ENCODE measurements around the gene GOLGA8B.
"Not testable (repeated sequence)": the region's sequence is repeated elsewhere in the genome, so short reads cannot be mapped to it uniquely, and the experiment has no call there.

The GOLGA8B gene

GRCh38 chr15:34583399-34584329 is at the start of gene GOLGA8B:
TSS of gene GOLGA8B (minus strand) at chr15:34583651. CDS start at chr15:34535912, 47,739 bp downstream.
- DNase-seq (ENCODE audit: low read depth in 2 of 2) = peak; percentile 63 to 72

- not testable (repeated sequence) for DNase-seq (ENCODE audit: low read depth in 2 of 2)
Observed at GRCh38 chr15:34633165-34633564, 49.7 kb upstream of the GOLGA8B start.

- DNase-seq (ENCODE audit: low read depth in 2 of 2) = no peak
Observed at GRCh38 chr15:34628577-34629152, 45.2 kb upstream of the GOLGA8B start.

GRCh38 chr15:34625007-34625406 is 41.6 kb upstream of the GOLGA8B start:
- DNase-seq (ENCODE audit: low read depth in 2 of 2) = no peak

GRCh38 chr15:34621675-34622074 is 38.2 kb upstream of the GOLGA8B start:
- no peak for DNase-seq (ENCODE audit: low read depth in 2 of 2)

- DNase-seq (ENCODE audit: low read depth in 2 of 2) = no peak
Observed at GRCh38 chr15:34620814-34621213, 37.4 kb upstream of the GOLGA8B start.

- no peak for DNase-seq (ENCODE audit: low read depth in 2 of 2)
Observed at GRCh38 chr15:34620142-34620541, 36.7 kb upstream of the GOLGA8B start.

GRCh38 chr15:34619151-34619550 is 35.7 kb upstream of the GOLGA8B start:
- no peak for DNase-seq (ENCODE audit: low read depth in 2 of 2)

- DNase-seq (ENCODE audit: low read depth in 2 of 2) = no peak
Observed at GRCh38 chr15:34618073-34618472, 34.6 kb upstream of the GOLGA8B start.

- DNase-seq (ENCODE audit: low read depth in 2 of 2) = no peak
Observed at GRCh38 chr15:34616613-34617012, 33.2 kb upstream of the GOLGA8B start.

- no peak for DNase-seq (ENCODE audit: low read depth in 2 of 2)
Observed at GRCh38 chr15:34613997-34614396, 30.5 kb upstream of the GOLGA8B start.

- DNase-seq (ENCODE audit: low read depth in 2 of 2) = no peak
Observed at GRCh38 chr15:34613301-34613700, 29.9 kb upstream of the GOLGA8B start.

- DNase-seq (ENCODE audit: low read depth in 2 of 2) = no peak
Observed at GRCh38 chr15:34610354-34610753, 26.9 kb upstream of the GOLGA8B start.

GRCh38 chr15:34609102-34610057 is 25.9 kb upstream of the GOLGA8B start:
- no peak for DNase-seq (ENCODE audit: low read depth in 2 of 2)

- no peak for DNase-seq (ENCODE audit: low read depth in 2 of 2)
Observed at GRCh38 chr15:34608517-34608916, 25.1 kb upstream of the GOLGA8B start.

GRCh38 chr15:34607832-34608231 is 24.4 kb upstream of the GOLGA8B start:
- no peak for DNase-seq (ENCODE audit: low read depth in 2 of 2)

GRCh38 chr15:34606545-34606944 is 23.1 kb upstream of the GOLGA8B start:
- DNase-seq (ENCODE audit: low read depth in 2 of 2) = no peak

GRCh38 chr15:34606131-34606530 is 22.7 kb upstream of the GOLGA8B start:
- DNase-seq (ENCODE audit: low read depth in 2 of 2) = no peak

GRCh38 chr15:34603095-34603494 is 19.6 kb upstream of the GOLGA8B start:
- no peak for DNase-seq (ENCODE audit: low read depth in 2 of 2)

- DNase-seq (ENCODE audit: low read depth in 2 of 2) = no peak
Observed at GRCh38 chr15:34600923-34601322, 17.5 kb upstream of the GOLGA8B start.

GRCh38 chr15:34598799-34599585 is 15.5 kb upstream of the GOLGA8B start:
- DNase-seq (ENCODE audit: low read depth in 2 of 2) = no peak

Data from stimulated activated CD8-positive, alpha-beta memory T cell treated with anti-CD3 and anti-CD28 coated beads, Interleukin-2, amount 100 ng/mL, for 48 hours (primary cell).